Esophagus squamous epithelium (tissue), 5 donors: ENCODE data around the gene ADAMTS5. TPM values are rescaled to one million over a fixed set of nuclear protein-coding genes. Genes with fewer than 3 reads are reported as not detected.

Experiments used
- DNase-seq: peaks from one replicate; lab custom pipeline; 2025; lab: John Stamatoyannopoulos, UW
- H3K27ac ChIP-seq, 4 donors: fragments of 200-600 bp; sonication (generic); one replicate each; pipeline ENCODE4 v1.5.1; 2016 to 2019; ENCODE audit warnings: mild to moderate bottlenecking in 1 of 4
- H3K27me3 ChIP-seq, 4 donors: fragments of 200-600 bp; sonication (generic); 1 replicate in 3 of 4; 2 replicates in 1 of 4; pipeline versions ENCODE4 v1.5.1 to v1.6.0; 2017 to 2021; ENCODE audit warnings: antibody characterized with exemption in 1 of 4
- H3K36me3 ChIP-seq, 3 donors: fragments of 200-600 bp; sonication (generic); one replicate each; pipeline ENCODE4 v1.5.1; 2016 to 2019
- H3K4me1 ChIP-seq, 3 donors: fragments of 200-600 bp; sonication (generic); one replicate each; pipeline ENCODE4 v1.5.1; 2017 to 2019
- H3K4me3 ChIP-seq, 4 donors: fragments of 200-600 bp; sonication (generic); 1 replicate in 3 of 4; 2 replicates in 1 of 4; pipeline ENCODE4 v1.5.1; 2016 to 2019; ENCODE audit warnings: mild to moderate bottlenecking in 2 of 4, moderate library complexity in 1 of 4
- H3K9me3 ChIP-seq, 3 donors: fragments of 200-600 bp; sonication (generic); one replicate each; pipeline ENCODE4 v1.5.1; 2016 to 2019
- CTCF ChIP-seq, 6 experiments: fragments of 450-650 bp in 4 of 6; fragments of 200-600 bp in 2 of 6; sonication (generic) in 2 of 6; IDR thresholded peaks; one replicate each; pipeline ENCODE4 v1.5.1; 2016 to 2019; ENCODE audit warnings: antibody characterized with exemption in 6 of 6, mild to moderate bottlenecking in 4 of 6, moderate library complexity in 4 of 6
- POLR2A ChIP-seq, 4 donors: fragments of 450-650 bp; IDR thresholded peaks; one replicate each; pipeline ENCODE4 v1.6.1; 2017; ENCODE audit warnings: antibody characterized with exemption in 4 of 4, mild to moderate bottlenecking in 4 of 4, moderate library complexity in 3 of 4
- WGBS, 2 donors: methylation state at CpG; one replicate each; pipeline ENCODE4 v1.1.5; 2018; 5-methylcytosine and 5-hydroxymethylcytosine counted together
- intact Hi-C: fragments of 100-400 bp; cut with DNase I; formaldehyde crosslinking; loops from one replicate; pipeline ENCODE4 v1.15.0; 2022
- total RNA-seq, 4 donors: library from RNA; depleted of rRNA; stranded (reverse); fragments of >200 nt; gene quantifications; one replicate each; pipeline ENCODE4 v1.1.0, GENCODE V29; 2016
- donor health status: DM: yes; HTN: yes; CAD: no.

Gene ADAMTS5
- total RNA-seq, 4 donors from 2014 or later: 1.1 to 24.8 (median 9.1) TPM

GRCh38 chr21:26949830-26950229 lies 17.1 kb downstream of the ADAMTS5 start:
- Histone ChIP-seq H3K4me1 (peaks cover 0 to 4% (median 0%) of the 10 kb centered on the region in 3 donors), H3K9me3 (no peaks in the 10 kb centered on the region), H3K36me3 (no peaks in the 10 kb centered on the region), H3K4me3 (no peak overlapping the region), H3K27me3 (no peaks in the 10 kb centered on the region), H3K27ac (no peak overlapping the region)
- no peak for DNase-seq
- 67 to 81% methylated on average over 4 of the region's 4 CpGs for WGBS, 2 donors
- TF ChIP-seq POLR2A (IDR thresholded peaks at IDR 0.05) (no peak), CTCF (IDR thresholded peaks at IDR 0.05) (no peak)
- intact Hi-C loops: no loop called here

- peaks cover 0 to 4% (median 0%) of the 10 kb centered on the region in 3 donors for H3K4me1 ChIP-seq
- TF ChIP-seq CTCF (IDR thresholded peaks at IDR 0.05) (no peak), POLR2A (IDR thresholded peaks at IDR 0.05) (no peak)
- intact Hi-C loops: no loop called here
- WGBS, 2 donors: 49 to 50% methylated on average over 2 of the region's 2 CpGs
- no peak for DNase-seq
- H3K4me3 ChIP-seq: no peak overlapping the region
- H3K27ac ChIP-seq: no peak overlapping the region
- no peaks in the 10 kb centered on the region for H3K9me3 ChIP-seq
- no peaks in the 10 kb centered on the region for H3K27me3 ChIP-seq
- H3K36me3 ChIP-seq: no peaks in the 10 kb centered on the region
Measured at GRCh38 chr21:26948194-26948593, 18.7 kb downstream of the ADAMTS5 start.

GRCh38 chr21:26946744-26947446 lies 20.0 kb downstream of the ADAMTS5 start:
- intact Hi-C loops: no loop called here
- Histone ChIP-seq H3K4me1 (peaks cover 0 to 4% (median 0%) of the 10 kb centered on the region in 3 donors), H3K9me3 (no peaks in the 10 kb centered on the region), H3K27ac (peak overlapping the region in 2 of 4 donors; percentile 2 to 51), H3K4me3 (no peak overlapping the region), H3K36me3 (no peaks in the 10 kb centered on the region), H3K27me3 (no peaks in the 10 kb centered on the region)
- 56 to 63% methylated on average over 6 of the region's 6 CpGs for WGBS, 2 donors
- TF ChIP-seq CTCF (IDR thresholded peaks at IDR 0.05): no peak
- TF ChIP-seq POLR2A (IDR thresholded peaks at IDR 0.05): no peak
- DNase-seq: no peak

- TF ChIP-seq CTCF (IDR thresholded peaks at IDR 0.05) (no peak), POLR2A (IDR thresholded peaks at IDR 0.05) (no peak)
- Histone ChIP-seq H3K27me3 (no peaks in the 10 kb centered on the region), H3K27ac (peak overlapping the region in 2 of 4 donors; percentile 2 to 51), H3K9me3 (no peaks in the 10 kb centered on the region), H3K36me3 (no peaks in the 10 kb centered on the region), H3K4me3 (peak overlapping the region in 1 of 4 donors; percentile 9), H3K4me1 (peaks cover 0 to 4% (median 0%) of the 10 kb centered on the region in 3 donors)
- no peak for DNase-seq
- WGBS, 2 donors: 52 to 67% methylated on average over 13 of the region's 13 CpGs
- intact Hi-C loops: no loop called here
Measured at GRCh38 chr21:26945916-26946675, 20.8 kb downstream of the ADAMTS5 start.

GRCh38 chr21:26943921-26944320 lies 23.0 kb downstream of the ADAMTS5 start:
- no peak overlapping the region for H3K27ac ChIP-seq
- no peaks in the 10 kb centered on the region for H3K27me3 ChIP-seq
- TF ChIP-seq POLR2A (IDR thresholded peaks at IDR 0.05) (no peak), CTCF (IDR thresholded peaks at IDR 0.05) (no peak)
- H3K9me3 ChIP-seq: no peaks in the 10 kb centered on the region
- DNase-seq: no peak
- H3K36me3 ChIP-seq: no peaks in the 10 kb centered on the region
- intact Hi-C loops: no loop called here
- H3K4me1 ChIP-seq: peaks cover 0 to 4% (median 0%) of the 10 kb centered on the region in 3 donors
- 61 to 69% methylated on average over 2 of the region's 2 CpGs for WGBS, 2 donors
- H3K4me3 ChIP-seq: no peak overlapping the region
